ENCODE results near the gene C6orf136. TPM values are rescaled to one million over a fixed set of nuclear protein-coding genes. Genes with fewer than 3 reads are reported as not detected.

The C6orf136 gene
- total RNA-seq, 2 experiments from 2014 or later: 28.1 to 32.4 TPM

- ChIA-PET CTCF (interaction anchor here (0.6 to 6.2 kb wide), 11 partner anchors 11 to 276 kb away, joined by 3 to 64 read pairs (median 4); partner anchors contain the start of genes NRM and TUBB), POLR2A (interaction anchor here (1.3 to 5.7 kb wide), 3 partner anchors 9 to 41 kb away, joined by 3 to 98 read pairs (median 7); partner anchors contain the start of genes MDC1 and TUBB)
Measured at GRCh38 chr6:30679765-30680535, 33.0 kb downstream of the C6orf136 start.

DNA sequence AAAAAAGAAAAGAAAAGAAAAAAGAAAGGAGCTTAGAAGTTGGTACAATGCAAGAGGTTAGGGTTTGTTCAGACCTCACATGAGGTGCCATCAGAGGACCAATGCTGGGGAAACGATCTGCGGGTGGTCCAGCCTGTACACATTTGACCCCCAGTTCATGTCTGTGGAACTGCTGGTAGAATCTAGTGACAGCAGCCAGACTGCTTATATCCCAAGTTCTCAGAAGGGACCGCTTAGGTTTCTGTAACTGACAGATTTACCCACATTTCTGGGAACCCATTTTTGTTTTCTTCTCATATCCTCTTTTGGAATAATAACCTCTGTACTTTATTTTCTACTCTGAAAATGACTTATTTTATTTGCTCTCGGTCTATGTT is 34.8 kb downstream of the C6orf136 start:
- CTCF ChIA-PET: interaction anchor here (0.7 to 6.2 kb wide), 9 partner anchors 10 to 140 kb away, joined by 3 to 49 read pairs (median 4); partner anchors contain the start of genes MDC1, PRR3 and TUBB
- POLR2A ChIA-PET: interaction anchor here (0.5 to 5.7 kb wide), 5 partner anchors 35 to 130 kb away, joined by 3 to 98 read pairs (median 6); partner anchors contain the start of genes MDC1, MRPS18B, PPP1R10 and TUBB

- CTCF ChIA-PET: interaction anchor here (0.7 to 6.2 kb wide), 10 partner anchors 10 to 140 kb away, joined by 3 to 49 read pairs (median 4); partner anchors contain the start of genes MDC1, MRPS18B, PPP1R10 and PRR3
Measured at GRCh38 chr6:30682143-30683117, 35.5 kb downstream of the C6orf136 start.

GRCh38 chr6:30683183-30683979 is 36.4 kb downstream of the C6orf136 start:
- POLR2A ChIA-PET: interaction anchor here (0.6 to 5.7 kb wide), 4 partner anchors 37 to 68 kb away, joined by 3 to 98 read pairs (median 10); partner anchors contain the start of genes MDC1 and TUBB
- CTCF ChIA-PET: interaction anchor here (0.6 to 6.2 kb wide), 7 partner anchors 34 to 359 kb away, joined by 3 to 49 read pairs (median 6); partner anchors contain the start of genes MDC1, MRPS18B, PPP1R10 and TUBB

More at GRCh38 chr6:30682143-30683117, 35.5 kb downstream of the C6orf136 start:
- POLR2A ChIA-PET: interaction anchor here (0.6 to 5.7 kb wide), 7 partner anchors 38 to 129 kb away, joined by 3 to 98 read pairs (median 3); partner anchors contain the start of genes MDC1, MRPS18B, PPP1R10 and TUBB

DNA sequence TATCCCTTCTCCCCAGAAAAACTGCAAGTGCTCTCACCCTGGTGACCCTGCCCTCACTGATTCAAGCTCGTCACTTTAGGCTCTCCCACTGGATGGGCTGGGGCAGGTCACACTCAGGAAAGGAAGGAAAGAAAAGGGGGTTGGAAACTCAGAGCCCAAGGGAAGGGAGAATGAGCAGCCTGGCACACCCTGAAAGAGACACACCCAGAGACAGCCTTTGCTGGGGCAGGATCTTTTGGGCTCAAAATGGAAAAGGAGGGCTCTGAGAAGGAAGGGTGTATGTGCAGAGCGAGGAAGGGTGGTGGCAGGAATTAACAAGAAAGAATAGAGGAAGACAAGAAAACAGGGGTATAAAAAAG is 37.0 kb downstream of the C6orf136 start:
- CTCF ChIA-PET: interaction anchor here (0.6 to 6.2 kb wide), 4 partner anchors 33 to 358 kb away, joined by 3 to 49 read pairs (median 3); partner anchors contain the start of genes MDC1 and TUBB
- POLR2A ChIA-PET: interaction anchor here (1.0 to 5.7 kb wide), 2 partner anchors 37 to 68 kb away, joined by 3 to 98 read pairs; partner anchors contain the start of genes MDC1 and TUBB

- CTCF ChIA-PET: interaction anchor here (1.0 to 6.2 kb wide), 5 partner anchors 33 to 67 kb away, joined by 3 to 49 read pairs (median 3); partner anchors contain the start of genes MDC1, MRPS18B, PPP1R10 and TUBB
- POLR2A ChIA-PET: interaction anchor here (0.9 to 1.7 kb wide), 4 partner anchors 37 to 71 kb away, joined by 3 to 7 read pairs (median 4); no protein-coding TSS in a partner anchor
Measured at GRCh38 chr6:30684386-30685156, 37.6 kb downstream of the C6orf136 start.

GRCh38 chr6:30685157-30686008 is 38.5 kb downstream of the C6orf136 start:
- CTCF ChIA-PET: interaction anchor here (1.0 to 6.2 kb wide), 5 partner anchors 32 to 204 kb away, joined by 3 to 49 read pairs (median 3); partner anchors contain the start of genes MDC1, MRPS18B, PPP1R10 and TUBB
- POLR2A ChIA-PET: interaction anchor here (0.9 to 1.7 kb wide), 4 partner anchors 32 to 72 kb away, joined by 3 to 7 read pairs (median 4); partner anchors contain the start of gene MDC1

- CTCF ChIA-PET: interaction anchor here (1.3 to 6.2 kb wide), 4 partner anchors 36 to 204 kb away, joined by 3 to 49 read pairs (median 4); partner anchors contain the start of genes MRPS18B, PPP1R10 and TUBB
- POLR2A ChIA-PET: interaction anchor here (0.9 to 1.7 kb wide), 3 partner anchors 31 to 73 kb away, joined by 3 to 7 read pairs (median 4); partner anchors contain the start of gene MDC1
Measured at GRCh38 chr6:30686009-30686907, 39.3 kb downstream of the C6orf136 start, which contains the start of gene PPP1R18. PPP1R18 (minus strand) TSS chr6:30686645; CDS start chr6:30686018, 627 bp downstream.

DNA sequence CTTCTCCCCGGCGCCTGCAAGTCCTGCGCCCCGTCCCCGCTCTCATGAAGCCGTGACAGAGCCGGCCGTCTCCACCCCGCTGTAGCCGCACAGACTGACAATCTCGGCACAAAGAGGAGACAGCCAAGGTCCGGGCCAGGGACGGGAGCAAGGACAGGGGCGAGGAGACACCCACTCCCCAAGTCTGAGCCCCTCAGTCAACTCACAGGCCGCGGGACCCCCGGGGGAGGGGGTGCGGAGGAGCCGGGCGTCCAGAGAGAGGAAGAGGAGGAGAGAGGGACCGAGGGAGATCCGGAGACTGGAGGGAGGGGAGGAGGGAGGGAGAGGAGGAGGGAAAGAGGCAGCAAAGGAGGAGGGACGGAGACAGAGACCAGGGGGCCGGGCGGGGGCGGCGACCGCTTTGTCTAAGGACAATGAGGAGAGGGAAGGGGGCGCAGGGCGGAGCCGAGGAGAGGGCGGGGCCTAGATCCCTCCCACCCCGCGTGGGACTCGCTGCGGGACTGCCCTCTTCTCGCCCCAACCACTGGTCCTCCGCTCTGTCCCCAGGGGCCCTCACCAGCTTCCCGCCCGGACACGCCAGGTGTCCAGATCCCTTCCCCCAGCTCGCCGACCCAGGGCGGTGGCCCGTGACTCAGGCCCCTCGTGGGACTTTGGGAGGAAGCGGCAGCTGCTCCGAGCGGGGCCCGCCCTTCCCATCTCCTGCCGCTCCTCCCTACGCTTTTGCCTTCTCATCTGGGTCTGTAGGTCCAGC is 40.1 kb downstream of the C6orf136 start:
- POLR2A ChIA-PET: interaction anchor here (0.6 to 1.3 kb wide), 7 partner anchors 8 to 76 kb away, joined by 3 to 6 read pairs (median 3); partner anchors contain the start of gene MDC1
- CTCF ChIA-PET: interaction anchor here (1.0 to 3.8 kb wide), 5 partner anchors 8 to 57 kb away, joined by 3 to 22 read pairs (median 8); partner anchors contain the start of genes IER3 and MDC1

- CTCF ChIA-PET: interaction anchor here (0.7 to 3.8 kb wide), 7 partner anchors 9 to 57 kb away, joined by 3 to 22 read pairs (median 3); partner anchors contain the start of genes IER3 and MDC1
- POLR2A ChIA-PET: interaction anchor here (0.5 to 1.3 kb wide), 10 partner anchors 8 to 75 kb away, joined by 3 to 7 read pairs (median 3); partner anchors contain the start of genes DHX16 and MDC1
Measured at GRCh38 chr6:30687659-30688431, 40.9 kb downstream of the C6orf136 start.

DNA sequence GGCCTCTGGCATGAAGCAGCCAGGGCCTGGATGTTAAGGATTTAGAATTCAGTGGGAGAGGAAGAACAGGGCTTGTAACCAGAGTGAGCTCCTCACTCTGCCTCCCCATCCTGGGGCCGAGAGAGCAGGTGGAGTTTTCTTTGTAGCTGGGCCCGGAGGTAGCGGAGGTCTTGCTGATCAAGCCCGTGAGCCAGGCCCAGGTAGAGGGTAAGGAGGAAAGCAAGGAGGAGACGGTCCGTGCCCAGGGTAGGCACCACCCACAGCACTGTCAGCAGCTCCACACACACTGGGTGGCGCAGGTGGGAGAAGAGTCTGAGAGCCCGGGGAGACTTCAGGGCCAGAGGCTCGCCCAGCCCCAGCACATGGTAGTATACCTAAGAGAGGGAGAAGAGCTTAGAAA is 41.6 kb downstream of the C6orf136 start:
- ChIA-PET CTCF (interaction anchor here (0.7 to 3.8 kb wide), 5 partner anchors 10 to 43 kb away, joined by 3 to 22 read pairs (median 8); partner anchors contain the start of gene MDC1), POLR2A (interaction anchor here (1.1 to 1.2 kb wide), 3 partner anchors 8 to 33 kb away, joined by 3 to 7 read pairs (median 3); partner anchors contain the start of gene DHX16)

DNA sequence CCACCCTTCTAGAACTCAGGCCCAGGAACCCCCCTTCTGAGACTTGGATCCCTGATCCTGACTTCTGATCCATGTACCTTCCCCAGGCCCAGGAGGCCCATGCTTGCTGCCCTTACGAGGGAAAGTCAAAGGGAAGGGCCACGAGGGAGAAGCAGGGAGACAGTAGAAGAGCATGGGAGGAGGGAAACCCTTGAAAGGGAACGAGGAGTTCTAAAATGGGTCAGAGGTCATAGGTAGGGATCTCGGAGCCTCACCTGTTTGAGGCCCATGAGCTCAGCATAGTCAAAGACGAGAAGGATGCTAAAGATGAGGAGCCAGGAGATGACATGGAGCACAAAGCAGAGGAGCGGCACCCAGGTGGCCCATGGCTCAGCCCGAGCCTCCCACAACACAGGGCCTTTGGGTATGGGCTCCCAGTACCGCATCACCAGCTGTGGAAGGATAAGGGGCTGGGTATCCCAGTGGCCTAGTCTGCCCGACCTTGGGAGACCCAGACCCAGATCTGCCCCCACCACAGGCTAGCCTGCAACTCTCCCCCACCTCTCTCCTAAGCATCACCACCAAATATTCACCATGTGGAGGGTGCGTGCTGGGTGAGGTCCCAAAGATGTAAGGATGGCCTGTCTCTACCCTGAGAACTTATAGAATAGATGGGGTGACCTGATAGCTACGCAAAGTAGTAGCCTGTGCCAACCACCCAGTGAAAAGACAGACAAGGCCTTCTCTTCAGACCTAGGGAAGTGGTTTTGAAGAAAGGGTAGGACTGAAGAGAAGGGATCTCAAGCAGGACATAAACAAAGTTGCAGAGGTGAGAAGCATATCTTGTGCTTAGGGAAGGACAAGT is 42.3 kb downstream of the C6orf136 start:
- ChIA-PET CTCF (interaction anchor here (1.6 to 3.8 kb wide), 4 partner anchors 10 to 42 kb away, joined by 3 to 22 read pairs (median 10); partner anchors contain the start of gene MDC1), POLR2A (interaction anchor here (1.1 to 1.2 kb wide), 2 partner anchors 9 to 33 kb away, joined by 5 to 7 read pairs; no protein-coding TSS in a partner anchor)

Measured in activated CD8-positive, alpha-beta memory T cell treated with anti-CD3 and anti-CD28 coated beads for 36 hours (primary cell).